SW480 (cell line): ENCODE data around the gene TRPV2.
"Not testable (repeated sequence)": the region's sequence is repeated elsewhere in the genome, so short reads cannot be mapped to it uniquely, and the experiment has no call there.

Source experiments
- DNase-seq: peaks from one replicate; pipeline ENCODE4 v3.0.0-alpha.2; 2016; ENCODE audit warnings: low spot score

The TRPV2 gene

GRCh38 chr17:16435925-16436886 lies 20.8 kb downstream of the TRPV2 start:
- no peak for DNase-seq

- no peak for DNase-seq
Observed at GRCh38 chr17:16437083-16437482, 21.7 kb downstream of the TRPV2 start.

- no peak for DNase-seq
Observed at GRCh38 chr17:16438173-16438556, 22.8 kb downstream of the TRPV2 start.

DNA sequence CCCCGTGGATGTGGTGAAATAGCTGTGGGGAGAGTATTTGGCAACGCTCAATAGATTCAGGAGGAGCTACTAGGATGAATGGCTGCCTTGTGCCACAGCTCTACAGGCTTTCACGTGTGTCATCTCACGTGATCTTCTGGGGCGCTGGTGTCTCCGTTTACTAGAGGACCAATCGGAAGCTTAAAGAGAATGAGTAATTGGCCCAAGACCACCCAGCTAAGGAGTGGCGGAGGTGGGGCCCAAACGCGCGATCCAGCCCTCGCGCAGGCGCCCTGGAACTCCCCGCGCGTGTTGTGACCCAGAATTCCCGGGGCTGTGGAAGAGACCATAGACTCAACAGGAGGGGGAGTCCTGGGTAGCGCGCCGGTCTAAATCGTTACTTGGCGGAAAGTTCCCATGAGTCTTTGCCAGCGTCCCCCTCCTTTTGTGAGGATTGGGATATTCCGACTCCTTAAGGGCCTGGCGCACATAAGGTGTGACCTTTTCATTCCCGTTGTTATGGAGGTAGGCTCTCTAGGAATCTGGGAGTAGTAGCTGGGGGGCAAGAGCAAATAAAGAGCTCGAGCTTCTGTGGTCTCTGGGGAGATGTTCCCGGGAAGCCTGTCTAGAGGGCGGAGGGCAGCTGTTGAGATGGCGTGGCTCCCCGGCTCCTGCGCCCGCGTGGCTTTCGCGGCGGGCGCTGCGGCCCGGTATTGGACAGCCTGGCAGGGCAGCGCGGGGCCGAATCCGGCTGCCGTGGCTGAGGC lies 23.4 kb downstream of the TRPV2 start:
- peak; percentile 100 for DNase-seq

GRCh38 chr17:16439303-16439791 lies 24.0 kb downstream of the TRPV2 start:
- DNase-seq: peak; percentile 41

GRCh38 chr17:16439811-16440351 lies 24.5 kb downstream of the TRPV2 start:
- DNase-seq: no peak

GRCh38 chr17:16440354-16440753 lies 25.0 kb downstream of the TRPV2 start:
- DNase-seq: not testable (repeated sequence)

GRCh38 chr17:16440901-16441629 lies 25.7 kb downstream of the TRPV2 start:
- no peak for DNase-seq

GRCh38 chr17:16442141-16442540 lies 26.8 kb downstream of the TRPV2 start:
- no peak for DNase-seq

GRCh38 chr17:16442594-16443510 lies 27.5 kb downstream of the TRPV2 start:
- no peak for DNase-seq

DNA sequence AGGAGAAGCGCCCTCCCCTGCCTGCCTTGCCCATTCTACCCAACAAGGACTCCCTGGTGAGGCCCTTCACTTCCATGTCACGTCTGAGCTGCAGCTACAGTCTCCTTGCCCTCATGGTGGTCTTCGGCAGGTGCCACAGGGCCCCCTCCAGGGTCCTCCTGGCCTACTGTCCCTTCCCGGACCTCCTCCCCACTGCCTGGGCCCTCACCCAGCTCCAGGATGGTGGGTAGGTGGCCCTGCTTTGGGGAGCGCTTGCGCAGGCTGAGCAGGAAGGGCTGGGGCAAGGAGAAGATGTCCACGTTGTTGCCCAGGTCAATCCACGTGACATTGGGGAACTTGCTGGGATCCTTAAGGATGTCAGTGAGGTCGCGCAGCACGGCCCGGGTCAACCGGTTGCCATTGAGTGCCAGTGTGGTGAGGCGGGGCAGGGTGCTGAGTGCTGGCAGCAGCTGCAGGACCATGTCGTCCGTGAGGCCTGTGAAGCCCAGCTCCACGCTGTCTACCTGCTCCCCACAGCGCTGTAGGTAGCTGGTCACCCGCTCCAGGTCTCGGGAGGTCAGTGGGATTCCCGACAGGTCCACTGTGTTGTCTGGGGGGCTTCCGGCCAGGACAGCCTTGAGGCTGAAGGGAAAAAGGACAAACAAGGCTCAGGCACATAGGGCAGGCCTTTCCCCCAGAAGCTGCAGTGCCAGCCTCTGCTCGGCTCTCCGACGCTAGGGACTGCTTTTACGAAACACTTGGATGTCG lies 28.3 kb downstream of the TRPV2 start:
- no peak for DNase-seq

DNA sequence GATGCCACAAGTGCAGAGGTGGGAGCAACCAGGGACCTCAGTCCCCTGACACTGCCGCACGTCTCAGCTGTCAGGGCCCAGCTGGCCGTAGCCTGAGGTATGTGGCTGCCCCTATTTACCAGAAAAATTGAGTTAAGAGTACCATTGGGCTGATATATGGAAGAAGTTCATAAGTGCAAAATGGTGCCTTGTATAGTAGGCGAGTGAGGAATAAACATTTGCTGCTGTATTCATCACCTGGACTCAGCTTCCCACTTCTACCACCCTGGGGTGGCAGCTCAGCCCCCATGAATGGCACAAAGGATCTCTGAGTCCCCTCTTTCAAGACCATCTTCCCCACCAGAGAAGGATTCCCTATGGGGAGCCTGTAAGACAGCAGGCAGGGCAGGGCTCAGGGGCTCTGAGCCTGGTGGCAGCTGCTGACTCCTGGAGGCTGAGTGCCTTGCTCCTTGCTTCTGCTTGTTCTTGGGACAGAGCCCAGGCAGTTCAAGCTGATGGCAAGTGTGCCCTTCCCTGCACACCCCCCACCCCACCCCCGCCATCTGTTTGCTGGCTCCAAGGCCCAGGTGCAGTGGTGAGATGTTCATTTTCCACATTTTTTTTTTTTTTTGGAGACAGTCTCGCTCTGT lies 29.0 kb downstream of the TRPV2 start:
- DNase-seq: no peak

GRCh38 chr17:16446338-16446983 lies 31.1 kb downstream of the TRPV2 start:
- no peak for DNase-seq

GRCh38 chr17:16447676-16448075 lies 32.3 kb downstream of the TRPV2 start:
- DNase-seq: no peak

- no peak for DNase-seq
Observed at GRCh38 chr17:16448490-16448889, 33.1 kb downstream of the TRPV2 start.

DNA sequence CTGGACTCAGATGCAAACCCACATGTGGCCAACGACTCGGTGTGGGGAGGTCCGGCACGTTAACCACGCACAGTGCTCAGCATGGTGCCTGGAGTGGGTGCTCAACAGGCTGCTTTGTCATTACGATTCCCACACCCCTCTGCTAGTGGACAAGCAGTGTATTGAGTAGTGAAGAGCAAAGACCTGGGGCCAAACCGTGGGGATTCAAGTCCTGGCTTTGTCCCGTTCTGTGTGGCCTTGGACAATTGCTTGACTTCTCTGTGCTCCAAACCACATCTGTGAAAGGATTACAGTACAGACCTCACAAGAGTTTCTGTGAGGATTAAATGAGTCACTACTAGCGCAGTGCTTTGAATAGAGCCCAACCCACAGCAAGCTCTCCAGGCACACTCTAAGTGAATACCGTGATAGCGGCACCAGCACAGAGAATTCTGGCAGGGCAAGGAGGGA lies 33.8 kb downstream of the TRPV2 start:
- DNase-seq: peak; percentile 44

- no peak for DNase-seq
Observed at GRCh38 chr17:16450028-16450427, 34.7 kb downstream of the TRPV2 start.

DNA sequence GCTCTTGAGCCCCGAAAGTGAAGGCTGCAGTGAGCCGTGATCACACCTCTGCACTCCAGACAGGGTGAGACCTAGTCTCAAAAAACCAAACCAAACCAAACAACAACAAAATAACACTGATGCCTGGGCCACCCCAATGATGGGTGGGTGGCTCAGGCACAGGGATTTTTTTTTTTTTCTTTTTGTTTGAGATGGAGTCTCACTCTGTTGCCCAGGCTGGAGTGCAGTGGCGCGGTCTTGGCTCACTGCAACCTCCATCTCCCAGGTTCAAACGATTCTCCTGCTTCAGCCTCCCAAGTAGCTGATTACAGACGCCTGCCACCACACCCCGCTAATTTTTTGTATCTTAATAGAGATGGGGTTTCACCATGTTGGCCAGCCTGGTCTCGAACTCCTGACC lies 36.9 kb downstream of the TRPV2 start:
- not testable (repeated sequence) for DNase-seq

- no peak for DNase-seq
Observed at GRCh38 chr17:16453493-16453851, 38.1 kb downstream of the TRPV2 start.
